ENCODE measurements around the gene CDK6.
A peak's percentile ranks its signal among the peaks of the same experiment; 100 is the strongest.

The CDK6 gene

DNA sequence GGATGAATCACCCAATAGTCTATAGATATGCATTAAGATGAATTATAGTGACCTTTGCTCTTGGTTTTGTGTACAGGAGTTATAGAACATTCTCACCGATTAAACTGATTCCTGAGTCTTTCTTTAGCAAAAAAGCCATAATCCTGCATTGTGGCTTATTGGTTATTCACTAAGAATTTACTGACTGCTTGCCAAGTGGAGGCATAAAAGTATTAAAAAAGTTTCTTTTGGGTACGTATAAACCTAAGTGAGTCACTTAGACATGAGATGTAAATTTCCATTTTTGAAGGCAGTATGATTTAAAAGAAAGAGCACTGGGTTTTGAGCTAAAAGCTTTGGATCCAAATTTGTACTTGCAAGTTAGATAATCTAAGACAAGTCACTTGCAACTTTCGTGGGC lies 100.7 kb downstream of the CDK6 start:
- peak; percentile 53 for DNase-seq (ENCODE audit: low read depth)

DNA sequence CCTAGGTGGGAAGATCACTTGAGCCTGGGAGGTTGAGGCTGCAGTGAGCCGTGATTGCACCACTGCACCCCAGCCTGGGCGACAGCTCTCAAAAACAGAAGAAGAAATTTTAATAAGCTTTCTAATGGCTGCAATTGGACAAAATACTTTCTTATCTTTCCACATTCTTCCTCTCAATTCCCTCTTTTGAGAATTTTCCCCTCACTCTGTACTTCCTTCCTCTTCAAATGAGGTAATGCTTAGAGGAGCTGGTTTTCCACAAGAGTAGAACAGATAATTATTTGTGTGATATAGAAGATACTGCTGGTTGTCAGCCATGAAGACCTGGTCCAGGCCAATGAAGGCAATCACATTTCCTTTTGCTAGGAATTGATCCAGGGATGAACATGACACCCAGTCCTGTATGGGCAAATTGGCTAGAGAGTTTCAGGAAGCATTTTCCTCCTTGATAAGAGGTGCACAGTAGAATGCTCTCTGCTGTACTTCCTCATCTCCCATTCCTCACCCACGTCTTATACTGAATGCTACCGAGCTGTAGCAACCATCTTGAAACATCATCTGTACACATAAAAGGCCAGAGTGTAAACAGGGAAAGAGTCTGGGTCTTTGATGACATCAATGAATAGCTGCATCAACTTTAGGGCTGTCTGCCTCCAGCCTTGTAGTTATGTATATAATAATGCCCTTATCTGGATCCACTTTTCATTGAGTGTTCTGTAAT lies 103.9 kb downstream of the CDK6 start:
- DNase-seq (ENCODE audit: low read depth) = no peak

DNA sequence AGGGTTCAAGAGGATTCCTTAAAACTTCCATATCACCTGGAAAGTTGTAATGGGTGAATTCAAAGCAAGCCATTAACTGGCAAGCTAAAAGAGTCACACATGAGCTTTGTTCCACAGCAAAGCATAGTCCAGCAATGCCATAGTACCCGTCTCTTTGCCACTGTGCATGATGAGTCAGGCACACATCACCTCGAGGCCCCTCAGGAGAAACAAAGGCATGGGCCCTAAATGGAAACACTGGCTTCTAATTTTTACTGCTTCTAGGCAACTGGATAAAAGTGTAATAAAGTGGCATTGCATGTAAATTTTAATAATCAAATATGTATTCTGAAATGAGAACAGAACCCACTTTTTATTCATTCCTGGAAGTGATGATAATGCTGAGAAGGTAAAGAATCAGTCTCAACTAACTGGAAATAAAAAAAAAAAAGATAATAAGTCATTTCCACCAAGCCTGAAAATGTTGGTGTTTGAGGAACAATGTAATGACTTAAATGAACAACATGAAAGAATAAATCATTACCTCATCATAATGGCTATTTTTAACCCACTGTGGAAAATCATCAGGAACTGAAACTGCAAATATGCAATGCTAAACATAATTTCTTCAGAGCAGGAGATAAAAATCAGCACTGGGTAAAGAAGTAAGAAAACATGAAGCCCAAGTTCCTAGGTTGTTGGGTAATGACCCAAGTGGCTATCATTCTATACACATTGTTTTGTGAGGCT lies 104.9 kb downstream of the CDK6 start:
- DNase-seq (ENCODE audit: low read depth) = no peak

DNA sequence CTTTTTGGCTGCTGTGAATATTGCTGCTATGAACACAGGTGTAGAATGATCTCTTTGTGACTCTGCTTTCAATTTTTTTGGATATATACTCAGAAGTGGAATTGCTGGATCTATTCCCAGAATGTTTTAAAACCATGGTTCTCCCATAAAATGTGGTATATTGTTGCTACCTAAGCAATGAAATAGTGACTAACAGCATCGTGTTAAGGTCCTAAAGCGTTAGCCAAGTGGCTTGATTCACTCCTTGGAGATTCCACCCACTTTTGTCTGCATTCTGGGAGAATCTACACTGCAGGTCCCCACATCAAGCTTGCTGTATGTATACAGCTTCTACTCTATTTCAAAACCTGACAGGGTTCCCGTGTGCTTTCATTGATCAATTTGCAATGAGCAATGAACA lies 105.6 kb downstream of the CDK6 start:
- no peak for DNase-seq (ENCODE audit: low read depth)

DNA sequence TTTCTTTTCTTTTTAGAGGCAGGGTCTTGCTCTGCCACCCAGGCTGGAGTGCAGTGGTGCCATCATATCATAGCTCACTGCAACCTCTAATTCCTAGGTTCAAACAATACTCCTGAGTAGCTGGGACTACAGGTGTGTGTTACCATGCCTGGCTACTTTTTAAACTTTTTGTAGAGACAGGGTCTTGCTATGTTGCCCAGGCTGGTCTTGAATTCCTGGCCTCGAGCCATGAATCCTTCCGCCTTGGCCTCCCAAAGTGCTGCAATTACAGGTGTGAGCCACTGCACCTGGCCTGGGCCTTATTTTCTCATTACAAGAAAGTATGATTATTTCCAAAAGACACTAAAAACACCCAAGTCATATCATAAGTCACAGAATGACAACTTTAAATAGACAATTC lies 106.6 kb downstream of the CDK6 start:
- DNase-seq (ENCODE audit: low read depth) = no peak

DNA sequence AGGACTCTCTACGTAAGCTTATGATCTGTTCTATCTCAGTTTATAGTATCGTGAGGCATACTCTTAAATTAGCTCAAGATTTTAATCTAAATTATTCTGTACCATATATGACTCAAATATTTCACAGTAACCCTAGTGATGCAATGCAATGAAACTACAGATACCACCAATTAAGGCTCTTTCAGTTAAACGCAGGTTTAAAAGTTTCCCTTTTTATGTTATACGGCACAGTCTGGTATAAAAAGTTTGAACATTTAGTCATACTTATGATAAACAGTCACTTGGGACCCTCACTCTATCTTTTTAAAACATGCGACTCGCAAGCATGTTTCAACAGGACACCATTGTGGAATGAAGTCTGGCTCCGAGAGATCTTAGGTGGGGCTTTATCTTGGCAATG lies 107.2 kb downstream of the CDK6 start:
- no peak for DNase-seq (ENCODE audit: low read depth)

DNA sequence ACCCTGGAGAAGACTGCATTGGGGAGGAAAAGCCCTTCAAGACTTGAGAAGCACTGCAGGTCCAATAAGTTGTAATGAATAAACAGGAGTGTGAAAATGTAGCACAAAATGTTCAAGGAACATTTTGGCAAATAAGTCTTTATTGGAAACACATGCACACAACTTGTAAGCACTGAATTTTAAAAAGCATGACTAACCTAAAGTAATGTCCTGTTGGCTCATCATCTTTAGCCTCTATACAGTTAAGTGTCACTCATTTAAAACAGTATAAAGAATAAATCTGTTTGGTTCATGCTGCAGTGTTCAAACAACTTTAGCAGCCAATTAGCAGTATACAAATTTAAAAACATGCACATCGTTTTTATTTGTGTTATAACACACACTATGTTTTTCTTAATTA lies 108.6 kb downstream of the CDK6 start:
- DNase-seq (ENCODE audit: low read depth) = no peak

DNA sequence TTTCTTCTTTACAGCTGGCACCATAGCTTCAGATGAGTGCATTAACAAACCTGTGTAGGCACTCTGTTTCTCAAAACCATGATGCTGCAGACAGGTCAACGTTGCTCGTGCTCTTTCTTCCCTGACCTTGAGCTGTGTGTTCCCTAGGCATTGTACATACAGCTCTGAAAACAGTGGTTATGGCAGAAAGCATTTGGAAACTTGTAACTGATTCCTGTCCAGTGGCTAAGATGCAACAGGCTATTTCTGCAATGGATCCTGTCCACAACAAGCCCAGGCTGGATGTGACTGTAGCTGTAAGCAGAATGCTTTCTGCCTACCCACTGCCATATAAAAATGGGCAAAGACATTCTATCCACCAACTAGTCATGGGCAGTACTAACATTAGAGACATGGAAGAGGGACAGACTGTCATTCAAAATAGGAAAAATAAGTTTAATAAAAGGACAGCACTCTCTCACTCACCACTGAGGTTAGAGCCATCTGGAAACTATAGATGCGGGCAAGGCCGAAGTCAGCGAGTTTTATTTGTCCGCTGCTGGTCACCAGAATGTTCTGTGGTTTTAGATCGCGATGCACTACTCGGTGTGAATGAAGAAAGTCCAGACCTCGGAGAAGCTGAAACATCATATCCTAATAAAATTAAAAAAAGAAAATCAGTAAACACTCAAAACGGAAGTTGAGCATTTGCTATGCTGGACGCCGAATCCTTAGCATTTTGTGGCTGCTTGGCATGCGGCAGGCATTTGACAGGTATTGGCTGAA lies 111.0 kb downstream of the CDK6 start:
- DNase-seq (ENCODE audit: low read depth) = no peak

DNA sequence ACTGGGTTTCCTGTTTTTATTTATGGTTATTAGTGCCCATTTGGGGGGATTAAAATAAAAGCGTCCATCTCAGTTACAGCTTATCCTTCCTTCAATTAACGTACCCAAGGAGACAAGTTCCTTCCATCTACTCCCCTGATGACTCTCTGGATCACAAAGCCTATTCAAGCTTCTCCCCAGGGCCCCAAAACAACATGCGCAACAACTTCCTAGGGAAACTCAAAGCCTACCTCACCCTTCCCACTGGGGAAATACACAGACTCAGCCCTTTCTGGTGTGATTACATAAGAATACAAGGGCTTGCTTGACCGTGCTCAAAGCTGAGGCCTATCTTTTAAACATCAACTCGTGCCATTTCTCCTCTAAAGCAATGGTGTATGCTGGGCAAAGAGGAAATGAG lies 112.4 kb downstream of the CDK6 start:
- no peak for DNase-seq (ENCODE audit: low read depth)

DNA sequence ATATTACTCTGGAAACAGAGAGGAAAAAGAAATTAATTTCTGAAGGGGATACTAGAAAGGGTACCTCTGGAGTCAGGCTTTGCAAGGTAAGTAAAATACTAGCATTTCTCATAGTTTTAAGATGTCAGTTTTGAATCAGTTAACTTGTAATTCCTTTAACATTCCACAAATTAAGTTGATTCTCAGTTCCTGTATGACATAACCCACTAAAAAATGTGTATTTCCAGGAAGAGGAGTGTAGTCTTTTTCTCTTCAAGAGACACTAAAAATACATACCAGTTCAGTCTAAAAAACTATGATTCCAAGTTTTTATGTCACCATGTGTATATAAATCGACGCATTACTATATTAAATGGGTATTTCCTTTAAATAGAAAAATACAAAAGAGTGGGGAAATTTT lies 113.2 kb downstream of the CDK6 start:
- DNase-seq (ENCODE audit: low read depth) = no peak

DNA sequence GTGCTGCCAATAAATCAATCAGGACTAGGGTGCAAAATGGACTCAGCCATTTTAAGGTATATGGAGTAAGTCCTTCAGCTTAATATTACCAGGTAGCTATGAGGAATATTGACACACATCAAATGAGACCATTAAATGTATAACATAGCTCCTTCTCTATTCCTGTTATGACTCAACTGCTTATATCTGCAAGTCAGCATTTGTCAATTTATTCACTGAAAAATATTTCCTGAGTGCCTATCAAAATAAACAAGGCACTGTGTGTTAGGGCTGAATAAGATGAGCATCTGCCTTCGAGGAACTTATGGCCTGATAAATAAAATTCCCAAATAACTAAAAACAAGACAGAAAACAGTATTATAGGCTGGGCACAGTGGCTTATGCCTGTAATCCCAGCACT lies 113.8 kb downstream of the CDK6 start:
- DNase-seq (ENCODE audit: low read depth) = no peak

DNA sequence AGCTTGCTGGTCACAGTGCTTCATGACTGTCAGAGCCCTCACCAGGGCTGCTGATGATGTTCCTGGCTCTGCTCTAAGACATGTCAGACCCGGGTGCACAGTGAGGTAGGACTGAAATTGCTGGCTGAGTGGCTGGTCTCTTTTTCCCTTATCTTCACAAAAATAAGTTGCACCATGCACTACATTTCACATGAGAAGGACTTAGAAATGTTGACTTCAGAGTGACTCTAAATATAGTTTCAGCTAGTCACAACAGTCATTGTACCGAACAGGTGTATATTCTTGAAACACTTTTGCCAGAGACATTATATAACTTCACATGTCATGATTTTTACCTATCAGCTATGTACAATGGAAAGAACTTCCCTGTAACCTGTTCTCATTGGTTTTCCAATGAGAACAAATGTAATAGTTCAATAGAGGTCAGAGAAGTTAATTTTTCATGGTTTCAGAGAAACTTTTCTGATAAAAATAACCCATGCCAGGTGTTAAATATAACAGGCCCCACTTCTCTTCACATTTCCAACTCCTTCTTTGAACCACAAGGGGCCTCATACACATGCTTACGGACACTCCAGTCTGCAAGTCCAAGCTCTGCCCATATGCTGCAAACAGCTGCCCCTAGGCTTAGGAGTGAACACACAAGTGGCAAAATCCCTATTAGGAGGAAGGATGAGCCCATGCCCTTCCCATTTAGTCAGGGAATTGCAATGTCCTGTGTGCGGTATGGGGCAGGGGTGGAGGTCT lies 115.6 kb downstream of the CDK6 start:
- DNase-seq (ENCODE audit: low read depth) = no peak

DNA sequence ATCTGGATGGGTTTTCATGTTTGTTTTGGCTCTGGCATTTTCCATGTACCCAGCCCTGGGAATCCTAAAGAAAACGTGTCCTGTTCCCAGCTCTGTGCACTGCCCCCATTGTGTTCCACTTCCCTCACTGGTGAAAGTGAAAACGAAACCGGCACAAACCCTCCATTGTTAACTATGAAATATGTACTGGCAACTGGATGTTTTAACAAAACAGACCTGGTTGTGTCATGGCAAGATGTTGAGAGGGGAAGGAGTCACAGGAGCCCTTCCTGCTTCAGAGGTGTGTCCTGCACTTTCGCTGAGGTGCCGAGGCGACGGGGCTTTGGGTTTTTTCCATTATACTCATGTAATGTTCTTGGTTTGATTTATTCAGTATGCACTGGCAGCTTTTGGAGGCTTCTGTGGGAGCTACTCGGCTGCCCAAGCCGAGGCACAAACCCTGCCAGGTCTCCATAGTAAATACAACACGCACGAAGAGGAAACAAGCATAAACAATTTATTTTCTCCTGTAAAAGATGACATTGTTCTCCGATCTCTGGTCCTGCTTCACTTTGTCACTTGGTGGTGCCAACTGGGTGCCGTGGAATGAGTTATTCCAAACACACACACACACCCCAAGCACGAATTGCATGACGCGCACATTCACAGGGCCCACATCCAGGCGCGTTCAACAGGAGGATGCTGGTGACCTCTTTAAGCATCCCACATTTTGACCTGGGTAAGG lies 118.2 kb downstream of the CDK6 start:
- DNase-seq (ENCODE audit: low read depth) = no peak

DNA sequence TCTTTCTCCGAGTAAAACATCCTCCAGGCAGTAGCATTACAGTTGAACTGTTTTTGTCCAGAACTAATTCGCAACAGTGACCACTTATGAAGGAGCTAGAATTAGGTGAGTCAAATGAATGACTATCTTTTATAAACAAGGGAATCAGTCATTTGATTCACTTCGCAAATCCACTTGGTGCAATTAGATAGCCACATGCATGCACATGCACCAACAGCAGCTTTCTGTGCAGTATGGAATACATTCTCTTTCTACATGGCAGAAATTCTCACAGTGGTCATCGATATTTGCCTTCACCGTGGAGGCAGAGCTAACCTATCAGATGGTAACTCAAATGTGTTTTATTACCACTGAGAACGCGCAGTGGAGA lies 118.8 kb downstream of the CDK6 start:
- DNase-seq (ENCODE audit: low read depth) = no peak

DNA sequence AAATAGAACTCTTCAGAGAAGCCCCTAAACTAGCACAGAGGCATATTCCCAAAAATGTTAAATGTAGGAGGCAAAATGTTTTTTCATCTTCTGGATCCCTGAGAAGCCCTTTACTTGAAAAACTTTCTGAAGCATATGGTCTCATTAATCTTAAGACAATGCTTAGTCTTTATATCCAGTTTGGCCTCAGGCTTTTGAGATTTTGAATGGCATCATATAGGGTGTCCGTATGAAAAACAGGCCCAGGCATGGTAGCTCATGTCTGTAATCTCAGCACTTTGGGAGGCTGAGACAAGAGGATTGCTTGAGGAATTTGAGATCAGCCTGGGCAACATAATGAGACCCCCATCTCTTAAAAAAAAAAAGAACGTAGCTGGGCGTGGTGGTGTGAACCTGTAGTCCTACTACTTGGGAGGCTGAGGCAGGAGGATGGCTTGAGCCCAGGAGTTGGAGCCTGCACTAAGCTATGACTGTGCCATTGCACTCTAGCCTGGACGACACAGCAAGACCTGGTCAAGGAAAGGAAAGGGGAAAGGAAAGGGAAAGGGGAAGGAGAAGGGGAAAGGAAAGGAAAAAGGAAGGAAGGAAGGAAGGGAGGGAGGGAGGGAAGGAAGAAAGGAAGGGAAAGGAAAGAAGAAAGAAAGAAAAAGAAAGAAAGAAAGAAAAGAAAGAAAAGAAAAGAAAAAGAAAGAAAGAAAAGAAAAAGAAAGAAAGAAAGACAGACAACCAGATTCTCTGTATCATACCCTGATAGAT lies 119.4 kb downstream of the CDK6 start:
- DNase-seq (ENCODE audit: low read depth) = no peak

DNA sequence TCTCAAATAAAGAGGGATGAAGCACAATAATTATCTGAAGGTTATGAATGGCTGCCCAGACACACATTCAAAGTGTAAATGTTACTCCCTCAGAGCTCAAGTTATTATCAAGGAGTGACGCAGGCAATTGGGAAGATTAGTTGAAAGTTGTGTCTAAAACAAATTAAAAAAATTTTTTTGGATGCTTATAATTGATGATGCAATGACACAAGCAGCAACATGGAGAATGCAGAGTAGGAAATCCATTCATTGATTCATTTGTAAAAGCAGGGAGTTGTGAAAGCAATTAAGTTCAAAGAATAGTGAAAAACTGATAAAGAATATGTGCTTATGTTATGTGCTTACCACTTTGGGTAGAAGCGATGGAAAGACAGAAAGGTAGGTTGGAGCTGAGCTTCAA lies 120.4 kb downstream of the CDK6 start:
- no peak for DNase-seq (ENCODE audit: low read depth)

DNA sequence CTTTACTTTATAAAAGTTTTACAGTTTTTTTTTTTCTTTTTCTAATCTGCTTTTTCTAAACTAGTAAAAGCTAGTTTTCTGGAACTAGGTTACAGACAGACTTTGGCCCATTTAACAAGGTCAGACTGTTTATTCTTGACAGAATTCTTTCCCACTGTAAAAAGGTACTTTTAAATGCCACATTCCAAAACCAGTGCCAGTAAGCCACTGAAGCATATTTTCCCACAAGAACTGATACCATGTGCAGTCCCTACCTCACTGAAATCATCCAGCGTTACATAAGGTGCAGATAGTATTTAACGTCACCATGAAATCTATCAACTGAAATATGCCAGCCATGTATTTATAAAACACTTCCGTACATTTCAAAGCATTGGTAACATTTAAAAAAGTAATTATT lies 121.6 kb downstream of the CDK6 start:
- no peak for DNase-seq (ENCODE audit: low read depth)

DNA sequence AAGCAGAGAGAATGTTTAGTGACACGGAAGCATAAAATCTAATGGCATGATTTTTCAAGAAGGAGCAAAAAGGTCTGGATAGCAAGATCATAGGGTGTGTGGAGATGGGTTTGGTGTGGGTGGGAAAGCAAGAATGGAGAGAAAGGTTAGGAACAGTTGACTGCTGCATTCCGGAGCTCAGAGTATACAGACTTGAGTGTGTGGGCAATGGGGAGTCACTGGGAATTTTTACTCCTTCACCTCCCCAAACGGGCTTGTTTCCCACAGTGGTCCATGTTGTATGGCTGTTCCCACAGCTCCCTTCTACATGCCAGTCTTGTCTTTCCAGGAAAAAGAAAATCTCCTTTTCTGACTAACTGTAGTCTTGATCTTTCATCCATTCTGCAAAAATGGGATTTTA lies 122.1 kb downstream of the CDK6 start:
- DNase-seq (ENCODE audit: low read depth) = no peak

DNA sequence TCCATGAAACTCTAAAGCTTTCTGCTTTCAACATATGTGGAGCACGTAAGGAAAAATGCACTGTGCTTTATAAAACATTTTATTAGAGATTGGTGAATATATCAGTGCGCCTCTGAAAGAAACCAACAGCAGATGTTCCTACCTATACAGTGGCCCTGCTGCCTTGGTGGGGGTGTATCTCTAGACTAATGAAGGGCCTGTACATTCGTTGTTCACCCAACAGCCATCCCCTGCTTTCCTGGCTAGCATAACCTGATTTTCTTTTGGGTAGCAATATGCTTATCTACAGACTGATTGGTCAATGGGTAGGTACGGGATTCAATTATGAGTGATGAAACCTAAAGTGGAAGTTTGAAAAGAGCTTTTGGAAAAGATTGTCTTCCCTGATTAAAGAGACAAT lies 126.5 kb downstream of the CDK6 start:
- DNase-seq (ENCODE audit: low read depth) = no peak

DNA sequence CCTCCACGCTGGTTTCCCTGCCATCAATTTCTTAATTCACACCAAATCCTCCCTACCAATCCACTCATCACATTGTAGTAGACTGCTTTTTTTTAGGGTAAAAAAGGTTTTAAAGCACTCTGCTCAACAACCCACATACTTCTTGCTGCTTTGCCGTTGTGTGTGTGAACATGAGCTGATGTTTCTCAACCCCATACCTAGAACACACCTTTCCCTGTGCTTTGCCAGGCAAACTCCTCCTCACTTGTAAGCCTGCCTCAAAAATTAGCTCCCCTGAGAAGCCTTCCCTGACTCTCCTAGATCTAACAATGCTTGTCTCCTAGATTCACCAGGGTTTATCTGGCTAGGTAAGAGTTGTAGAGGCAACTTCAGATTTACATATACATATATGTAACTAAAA lies 127.2 kb downstream of the CDK6 start:
- DNase-seq (ENCODE audit: low read depth) = no peak
